Measurements from ENCODE around the gene SLC51B. TPM values are rescaled to one million over a fixed set of nuclear protein-coding genes. Genes with fewer than 3 reads are reported as not detected.
"Not testable (repeated sequence)": the region's sequence is repeated elsewhere in the genome, so short reads cannot be mapped to it uniquely, and the experiment has no call there.

SLC51B gene
- total RNA-seq, 2 experiments from 2014 or later = not detected

DNA sequence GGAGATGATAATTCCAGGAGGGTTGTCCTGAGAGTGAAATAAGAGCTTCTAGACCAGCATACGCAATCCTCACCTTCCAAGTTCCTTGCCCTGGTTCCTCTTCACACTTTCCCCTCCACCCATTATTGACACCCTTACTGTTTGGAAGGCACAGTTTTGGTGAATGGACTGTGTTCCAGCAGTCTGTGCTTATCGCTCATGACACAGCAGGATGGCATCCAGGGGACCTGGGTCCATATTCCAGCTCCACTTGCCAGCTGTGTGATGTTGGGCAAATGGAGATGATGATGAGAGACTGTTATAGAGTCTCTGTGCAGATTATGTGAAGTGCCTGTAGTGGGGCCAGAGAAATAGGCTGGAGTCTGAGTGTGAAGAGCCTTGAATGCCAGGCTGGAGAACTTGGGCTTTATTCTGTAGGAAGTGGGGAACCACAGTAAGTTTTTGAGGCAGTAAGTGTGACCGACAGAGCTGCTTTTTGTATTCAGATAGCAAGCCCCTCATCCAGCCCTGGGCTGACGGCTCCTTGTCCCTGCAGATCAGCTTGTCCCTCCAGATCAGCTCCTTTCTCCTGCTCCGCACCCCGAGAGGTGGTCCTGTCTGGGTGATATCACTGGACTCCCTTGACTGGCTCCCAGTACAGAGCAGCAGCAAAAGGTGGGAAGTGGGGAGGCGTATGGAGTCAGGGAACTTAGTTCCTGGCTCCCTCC, 39.5 kb downstream of the SLC51B start:
- CTCF ChIA-PET = interaction anchor here (0.9 to 1.6 kb wide), 6 partner anchors 12 to 213 kb away, joined by 3 to 4 read pairs (median 3); no protein-coding TSS in a partner anchor
- no peaks in the 10 kb centered on the region for H3K36me3 Mint-ChIP-seq
- no peaks in the 10 kb centered on the region for H3K9me3 Mint-ChIP-seq (ENCODE audit: low read depth)
- no peak overlapping the region for H3K27ac Mint-ChIP-seq
- ATAC-seq = no peak
- peaks cover 35% of the 10 kb centered on the region for H3K27me3 Mint-ChIP-seq
- H3K4me3 Mint-ChIP-seq = no peak overlapping the region
- peaks cover 19% of the 10 kb centered on the region for H3K4me1 Mint-ChIP-seq
- DNase-seq = no peak

DNA sequence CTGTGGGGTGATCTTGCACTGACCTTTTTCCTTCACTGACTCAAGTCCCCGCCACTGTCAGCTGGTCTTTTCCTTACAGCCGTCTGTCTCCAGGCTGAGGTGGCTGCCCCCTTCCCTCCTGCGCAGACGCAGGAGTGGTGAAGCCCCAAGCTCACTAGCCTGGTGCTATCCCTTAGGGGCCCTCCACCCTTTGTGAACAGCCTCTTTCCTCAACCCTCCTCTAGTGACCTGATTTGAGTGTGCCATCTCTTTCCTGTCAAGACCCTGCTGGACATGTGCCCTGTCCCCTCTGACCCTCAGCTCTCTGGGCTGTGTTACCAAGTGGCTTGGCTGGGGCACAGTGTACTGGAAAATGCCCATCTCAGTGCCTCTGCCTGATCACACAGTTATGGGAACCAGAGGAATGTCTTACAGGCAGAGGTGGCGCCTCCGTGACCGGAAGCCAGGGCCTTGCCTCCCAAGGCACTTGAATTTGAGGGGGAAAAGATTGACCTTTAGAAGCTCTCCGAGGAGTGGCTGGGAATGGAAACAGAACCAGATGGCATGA, 40.1 kb downstream of the SLC51B start:
- H3K9me3 Mint-ChIP-seq (ENCODE audit: low read depth) = no peaks in the 10 kb centered on the region
- DNase-seq (no peak), ATAC-seq (no peak)
- CTCF ChIA-PET = interaction anchor here (0.9 to 1.6 kb wide), 6 partner anchors 13 to 213 kb away, joined by 3 to 4 read pairs (median 3); no protein-coding TSS in a partner anchor
- no peaks in the 10 kb centered on the region for H3K36me3 Mint-ChIP-seq
- no peak overlapping the region for H3K27ac Mint-ChIP-seq
- peaks cover 32% of the 10 kb centered on the region for H3K27me3 Mint-ChIP-seq
- H3K4me1 Mint-ChIP-seq = peaks cover 19% of the 10 kb centered on the region
- no peak overlapping the region for H3K4me3 Mint-ChIP-seq

DNA sequence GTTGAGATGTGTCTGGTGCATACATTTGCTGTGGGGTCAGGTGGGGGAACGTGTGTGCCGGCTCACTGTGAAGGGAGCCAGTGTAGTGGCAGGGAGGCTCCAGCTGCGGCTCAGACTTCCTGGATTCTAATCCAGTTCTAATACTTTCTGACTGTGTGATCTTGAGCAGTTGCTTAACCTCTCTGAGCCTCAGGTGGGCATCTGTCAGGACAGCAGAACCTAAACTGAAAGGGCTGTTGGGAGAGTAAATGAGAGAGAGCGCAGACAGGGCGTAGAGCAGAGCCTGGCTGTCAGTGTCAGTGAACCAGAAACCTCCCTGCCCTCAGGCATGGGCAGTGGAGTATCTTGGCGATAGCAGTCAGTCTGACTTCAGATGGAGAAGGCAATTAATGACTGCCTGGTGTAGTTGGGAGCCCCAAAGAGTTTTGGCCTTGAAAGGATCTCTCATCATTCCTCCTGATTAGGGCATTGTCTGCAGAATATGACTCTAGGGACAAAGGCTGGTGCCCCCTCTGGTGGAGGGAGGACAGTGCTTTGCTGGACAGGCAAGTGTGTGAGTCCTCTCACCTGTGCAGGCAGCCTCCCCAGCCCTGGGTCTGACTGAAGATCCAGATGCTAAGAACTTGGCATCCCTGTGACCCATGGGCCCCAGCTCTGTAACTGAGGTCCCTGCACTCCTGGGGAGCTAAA, 40.9 kb downstream of the SLC51B start:
- Mint-ChIP-seq H3K36me3 (no peaks in the 10 kb centered on the region), H3K9me3 (ENCODE audit: low read depth) (no peaks in the 10 kb centered on the region), H3K27ac (no peak overlapping the region), H3K27me3 (peaks cover 26% of the 10 kb centered on the region), H3K4me1 (peaks cover 19% of the 10 kb centered on the region), H3K4me3 (no peak overlapping the region)
- DNase-seq (peak; percentile 48), ATAC-seq (peak; percentile 52)
- CTCF ChIA-PET = interaction anchor here (1.0 to 1.5 kb wide), 3 partner anchors 28 to 38 kb away, joined by 3 to 4 read pairs (median 3); partner anchors contain the start of gene UBAP1L

DNA sequence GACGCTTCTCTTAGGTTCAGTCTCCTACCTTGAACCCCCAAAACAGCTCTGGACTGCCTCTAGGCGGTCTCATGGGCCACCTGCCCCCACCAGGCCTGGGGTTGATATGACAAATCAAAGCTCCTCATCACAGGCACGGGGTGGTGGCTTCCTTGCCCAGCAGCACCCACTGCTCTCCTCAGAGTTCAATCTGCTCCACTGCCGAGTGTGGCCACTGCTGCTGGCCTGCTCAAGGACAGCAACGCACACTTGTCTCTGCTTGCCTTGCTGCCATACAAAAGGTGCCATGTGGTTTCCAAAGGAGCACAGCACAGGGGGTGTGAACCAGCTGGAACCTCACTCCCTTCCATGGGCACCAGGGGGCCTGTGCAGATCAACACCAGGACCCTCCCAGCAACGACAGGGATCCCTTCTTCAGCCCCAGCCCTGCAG, 41.5 kb downstream of the SLC51B start:
- ATAC-seq = no peak
- H3K27me3 Mint-ChIP-seq = peaks cover 23% of the 10 kb centered on the region
- H3K27ac Mint-ChIP-seq = no peak overlapping the region
- no peak for DNase-seq
- H3K36me3 Mint-ChIP-seq = no peaks in the 10 kb centered on the region
- H3K4me3 Mint-ChIP-seq = no peak overlapping the region
- no peaks in the 10 kb centered on the region for H3K9me3 Mint-ChIP-seq (ENCODE audit: low read depth)
- CTCF ChIA-PET = interaction anchor here (1.0 to 1.5 kb wide), 3 partner anchors 28 to 39 kb away, joined by 3 to 4 read pairs (median 3); partner anchors contain the start of gene UBAP1L
- peaks cover 19% of the 10 kb centered on the region for H3K4me1 Mint-ChIP-seq

DNA sequence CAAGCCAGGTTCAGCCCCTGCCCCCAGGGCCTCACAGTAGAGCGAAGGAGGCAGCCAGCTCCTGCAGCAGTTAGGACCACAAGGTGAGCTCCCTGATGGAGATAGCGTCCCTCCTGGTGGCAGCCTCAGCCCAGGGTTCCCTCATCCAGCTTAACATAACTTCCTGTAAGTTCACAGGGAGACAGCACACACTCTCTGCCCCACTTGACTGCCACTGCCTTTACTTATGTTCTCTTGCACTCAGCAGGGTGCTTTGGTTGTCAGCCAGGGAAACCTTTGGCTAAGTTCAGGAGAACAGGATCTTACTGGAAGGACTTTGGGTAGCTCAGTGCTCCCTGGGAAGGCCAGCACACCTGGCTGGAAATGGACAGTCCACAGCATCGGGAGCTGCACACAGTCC, 42.2 kb downstream of the SLC51B start:
- no peaks in the 10 kb centered on the region for H3K36me3 Mint-ChIP-seq
- no peaks in the 10 kb centered on the region for H3K9me3 Mint-ChIP-seq (ENCODE audit: low read depth)
- peaks cover 17% of the 10 kb centered on the region for H3K27me3 Mint-ChIP-seq
- no peak overlapping the region for H3K4me3 Mint-ChIP-seq
- DNase-seq (no peak), ATAC-seq (no peak)
- CTCF ChIA-PET = interaction anchor here (1.4 to 1.5 kb wide), 2 partner anchors 27 to 33 kb away, joined by 3 to 4 read pairs; partner anchors contain the start of gene UBAP1L
- H3K27ac Mint-ChIP-seq = no peak overlapping the region
- H3K4me1 Mint-ChIP-seq = peaks cover 16% of the 10 kb centered on the region

DNA sequence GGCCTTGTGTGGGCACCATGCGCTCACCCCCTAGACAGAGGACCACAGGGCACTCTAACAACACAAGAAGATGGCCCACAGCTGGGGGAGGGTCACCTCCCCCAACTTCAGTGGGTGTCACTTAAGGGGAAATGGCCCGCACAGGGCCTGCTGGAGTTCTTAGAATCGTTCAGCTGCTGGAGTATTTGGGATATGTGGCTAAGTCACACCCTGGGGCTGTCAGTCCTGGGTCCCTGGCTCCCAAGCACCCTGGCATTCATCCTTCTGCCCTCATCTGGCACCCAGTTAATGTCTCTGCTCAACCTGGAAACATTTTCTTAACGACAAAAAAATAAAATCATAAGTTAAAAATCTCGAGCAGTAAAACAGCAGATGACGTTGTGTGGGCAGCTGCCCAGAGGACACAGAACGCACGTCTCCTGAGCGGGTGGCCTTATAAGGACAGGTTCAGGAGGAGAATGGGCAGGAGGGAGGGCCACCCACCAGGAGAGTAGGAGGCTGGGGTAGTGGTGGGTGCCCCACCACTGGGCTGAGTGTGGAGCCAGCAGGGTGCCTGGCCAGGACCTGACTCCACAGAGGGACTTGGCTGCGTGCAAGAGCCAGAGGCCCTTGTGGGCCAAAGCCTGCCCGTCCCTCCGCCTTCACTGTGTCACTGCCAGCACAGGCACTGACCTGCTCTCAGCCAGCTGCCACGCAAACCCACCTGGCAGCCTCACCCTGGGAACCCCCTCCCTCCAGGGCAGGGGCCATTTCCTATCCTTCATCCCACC, 42.9 kb downstream of the SLC51B start:
- DNase-seq (no peak), ATAC-seq (no peak)
- H3K36me3 Mint-ChIP-seq = no peaks in the 10 kb centered on the region
- H3K4me1 Mint-ChIP-seq = peaks cover 10% of the 10 kb centered on the region
- H3K27me3 Mint-ChIP-seq = peaks cover 11% of the 10 kb centered on the region
- CTCF ChIA-PET = no interaction called here
- no peaks in the 10 kb centered on the region for H3K9me3 Mint-ChIP-seq (ENCODE audit: low read depth)
- H3K4me3 Mint-ChIP-seq = no peak overlapping the region
- H3K27ac Mint-ChIP-seq = no peak overlapping the region

DNA sequence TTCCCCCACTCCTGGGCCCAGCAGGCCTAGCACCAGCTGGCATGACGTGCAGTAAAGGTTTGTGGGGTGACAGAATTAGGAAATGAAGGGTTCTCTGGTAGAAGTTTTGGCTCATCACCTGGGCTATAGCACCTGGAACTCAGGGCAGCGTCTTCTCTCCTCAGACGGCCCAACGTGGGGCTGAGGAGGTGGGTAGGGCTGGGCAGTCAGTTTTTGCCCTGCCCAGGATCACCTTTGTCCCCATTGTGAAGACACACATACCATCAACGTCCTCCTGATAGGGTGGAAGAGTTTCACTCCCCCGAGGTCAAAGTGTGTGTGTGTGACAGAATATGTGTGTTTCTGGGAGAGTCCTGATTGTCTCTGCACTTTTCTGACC, 43.4 kb downstream of the SLC51B start:
- Mint-ChIP-seq H3K4me3 (no peak overlapping the region), H3K4me1 (peaks cover 10% of the 10 kb centered on the region), H3K27ac (no peak overlapping the region), H3K36me3 (no peaks in the 10 kb centered on the region), H3K9me3 (ENCODE audit: low read depth) (no peaks in the 10 kb centered on the region), H3K27me3 (peaks cover 9% of the 10 kb centered on the region)
- CTCF ChIA-PET = interaction anchor here (1.5 kb wide), 1 partner anchor 13 kb away, joined by 3 read pairs; no protein-coding TSS in a partner anchor
- ATAC-seq (no peak), DNase-seq (no peak)

DNA sequence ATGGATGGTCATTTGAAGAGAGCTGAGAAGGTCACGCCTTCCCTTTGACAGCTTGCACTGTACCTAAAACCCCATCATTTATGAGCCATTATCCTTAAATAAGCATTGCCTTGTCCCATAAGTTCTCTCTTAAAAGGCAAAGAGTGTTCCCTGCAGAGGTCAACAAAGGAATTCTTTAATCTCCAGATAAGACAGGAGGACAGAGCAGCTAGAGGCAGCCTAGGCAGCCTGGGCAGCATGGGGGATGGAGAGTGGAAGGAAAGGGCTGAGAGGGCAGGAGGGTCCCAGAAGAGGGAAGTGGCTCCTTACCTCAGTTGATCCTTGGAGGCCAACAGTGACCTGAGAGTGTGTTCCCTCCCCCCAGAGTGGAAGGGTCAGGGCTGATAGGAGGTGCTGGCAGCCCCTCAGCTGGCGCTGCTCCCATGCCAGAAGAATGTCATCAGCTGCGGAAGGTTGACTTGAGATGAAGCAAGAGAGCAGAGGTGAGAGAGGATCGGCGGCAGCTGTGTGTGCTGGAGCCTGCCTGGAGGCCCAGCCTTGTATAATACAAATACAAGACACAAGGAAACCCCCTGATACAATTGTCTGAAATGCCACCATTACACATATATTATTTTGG, 44.1 kb downstream of the SLC51B start:
- H3K9me3 Mint-ChIP-seq (ENCODE audit: low read depth) = no peaks in the 10 kb centered on the region
- CTCF ChIA-PET = interaction anchor here (0.7 to 1.5 kb wide), 2 partner anchors 12 to 311 kb away, joined by 3 read pairs; no protein-coding TSS in a partner anchor
- no peak overlapping the region for H3K27ac Mint-ChIP-seq
- H3K27me3 Mint-ChIP-seq = peaks cover 2% of the 10 kb centered on the region
- peaks cover 10% of the 10 kb centered on the region for H3K4me1 Mint-ChIP-seq
- no peak overlapping the region for H3K4me3 Mint-ChIP-seq
- no peak for ATAC-seq
- no peaks in the 10 kb centered on the region for H3K36me3 Mint-ChIP-seq
- no peak for DNase-seq

DNA sequence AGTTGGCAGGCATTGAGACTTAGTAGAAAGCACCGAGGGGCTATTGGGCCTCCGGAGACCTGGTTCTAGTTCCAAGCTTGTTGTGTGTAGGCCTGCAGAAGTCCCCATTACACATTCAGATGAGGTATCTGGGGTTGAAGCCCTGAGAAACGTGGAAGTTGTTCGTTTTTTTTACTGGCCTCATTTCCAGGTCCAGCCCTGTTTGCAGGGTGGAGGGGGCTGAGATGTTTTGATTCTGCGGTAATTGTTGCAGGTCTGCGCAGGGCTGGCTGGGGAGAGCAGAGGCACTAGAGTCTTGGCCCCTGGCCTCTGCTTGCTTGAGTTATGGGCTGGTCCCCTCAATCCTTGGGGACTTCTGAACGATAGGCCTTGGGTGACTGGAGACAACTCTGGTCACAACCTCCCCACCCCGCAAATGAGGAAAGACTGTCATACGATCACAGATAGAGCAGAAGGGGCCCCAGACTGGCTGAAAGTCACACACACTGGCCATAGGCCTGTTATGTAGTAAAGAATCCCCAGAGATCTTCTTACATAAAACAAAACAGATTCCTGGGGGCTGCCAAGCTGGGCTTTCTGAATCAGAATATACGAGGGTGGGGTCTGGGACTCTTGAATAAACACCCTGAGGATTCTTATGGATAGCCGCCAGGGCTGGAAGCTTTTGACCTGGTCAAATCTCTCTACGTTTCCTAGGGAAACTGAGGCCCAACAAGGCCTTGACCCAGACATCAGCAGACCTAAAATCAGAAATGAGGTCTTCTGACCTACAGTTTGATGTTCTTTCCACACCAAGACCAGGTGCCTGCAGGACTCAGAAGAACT, 47.0 kb downstream of the SLC51B start:
- H3K27me3 Mint-ChIP-seq = no peaks in the 10 kb centered on the region
- no peak overlapping the region for H3K27ac Mint-ChIP-seq
- H3K4me1 Mint-ChIP-seq = no peaks in the 10 kb centered on the region
- CTCF ChIA-PET = interaction anchor here (1.4 kb wide), 1 partner anchor 9 kb away, joined by 5 read pairs; no protein-coding TSS in a partner anchor
- H3K36me3 Mint-ChIP-seq = no peaks in the 10 kb centered on the region
- no peaks in the 10 kb centered on the region for H3K9me3 Mint-ChIP-seq (ENCODE audit: low read depth)
- ATAC-seq (no peak), DNase-seq (no peak)
- no peak overlapping the region for H3K4me3 Mint-ChIP-seq

DNA sequence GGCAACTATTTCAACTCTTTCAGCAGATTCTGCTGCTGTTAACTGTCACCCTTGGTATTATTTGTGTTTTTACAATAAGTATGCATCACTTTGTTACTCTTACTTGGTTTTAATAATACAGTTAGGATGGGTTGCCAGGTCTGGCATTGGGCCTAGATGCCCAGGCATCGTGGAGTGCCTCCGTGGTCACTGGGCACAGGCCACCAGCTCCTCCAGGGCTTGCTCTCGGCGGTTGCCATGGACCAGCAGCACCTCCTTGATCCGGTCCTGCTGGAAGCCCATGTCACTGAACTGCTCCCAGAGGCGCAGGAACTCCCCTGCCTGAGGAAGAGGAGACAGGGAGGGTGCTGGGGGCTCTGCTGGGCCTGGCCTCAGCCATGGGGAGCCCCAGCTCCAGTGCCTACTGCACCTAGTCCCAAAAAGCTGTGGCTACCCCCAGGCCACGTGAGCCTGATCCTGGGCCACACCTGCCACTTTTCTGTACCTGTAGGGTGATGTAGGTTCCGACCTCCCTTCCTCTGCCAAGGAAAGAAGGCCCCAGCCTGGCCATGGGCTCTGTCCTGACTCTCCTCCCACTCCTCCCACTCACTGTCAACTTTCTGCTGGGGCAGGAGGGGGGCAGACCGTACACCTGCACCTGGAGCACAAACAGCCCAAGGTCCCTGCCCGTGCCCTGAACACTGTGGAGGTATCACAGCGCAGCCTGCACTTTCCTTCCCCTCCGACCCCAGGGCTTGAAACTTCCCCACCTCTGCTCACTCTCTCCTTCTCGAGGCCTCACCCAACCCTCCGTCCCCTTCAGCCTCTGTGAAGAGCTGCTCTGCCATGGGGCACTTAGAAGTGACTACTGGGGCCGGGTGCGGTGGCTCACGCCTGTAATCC, 48.0 kb downstream of the SLC51B start:
- no peaks in the 10 kb centered on the region for H3K36me3 Mint-ChIP-seq
- no peak for DNase-seq
- no peaks in the 10 kb centered on the region for H3K9me3 Mint-ChIP-seq (ENCODE audit: low read depth)
- no peaks in the 10 kb centered on the region for H3K27me3 Mint-ChIP-seq
- CTCF ChIA-PET = interaction anchor here (1.4 kb wide), 1 partner anchor 8 kb away, joined by 5 read pairs; no protein-coding TSS in a partner anchor
- no peak overlapping the region for H3K4me3 Mint-ChIP-seq
- no peaks in the 10 kb centered on the region for H3K4me1 Mint-ChIP-seq
- no peak overlapping the region for H3K27ac Mint-ChIP-seq
- no peak for ATAC-seq

DNA sequence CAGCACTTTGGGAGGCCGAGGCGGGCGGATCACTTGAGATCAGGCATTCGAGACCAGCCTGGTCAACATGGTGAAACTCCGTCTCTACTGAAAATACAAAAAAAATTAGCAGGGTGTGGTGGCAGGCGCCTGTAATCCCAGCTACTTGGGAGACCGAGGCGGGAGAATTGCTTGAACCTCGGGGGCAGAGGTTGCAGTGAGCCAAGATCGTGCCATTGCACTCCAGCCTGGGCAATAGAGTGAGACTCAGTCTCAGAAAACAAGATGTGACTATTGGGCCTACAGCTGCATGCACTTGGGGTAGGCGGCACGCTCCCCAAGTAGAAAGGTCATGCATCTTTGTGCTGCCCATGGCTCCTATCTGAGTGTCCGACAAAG, 48.6 kb downstream of the SLC51B start:
- H3K4me3 Mint-ChIP-seq; CTCF ChIA-PET; H3K36me3 Mint-ChIP-seq; H3K4me1 Mint-ChIP-seq; ATAC-seq; DNase-seq; H3K27ac Mint-ChIP-seq; H3K9me3 Mint-ChIP-seq (ENCODE audit: low read depth); H3K27me3 Mint-ChIP-seq: not testable (repeated sequence)

Measured in activated CD8-positive, alpha-beta memory T cell treated with anti-CD3 and anti-CD28 coated beads, Interleukin-2, amount 10 ng/mL, durations not matched to agents 7 days and 5 days (primary cell).